Measurements from ENCODE around the gene USP11. TPM values are rescaled to one million over a fixed set of nuclear protein-coding genes. Genes with fewer than 3 reads are reported as not detected.

The USP11 gene
- total and polyA plus RNA-seq, 2 of the 8 experiments (the other 6 are each of a cell fraction or from before 2014, with no cell fraction given) = 40.9 to 84.0 TPM

DNA sequence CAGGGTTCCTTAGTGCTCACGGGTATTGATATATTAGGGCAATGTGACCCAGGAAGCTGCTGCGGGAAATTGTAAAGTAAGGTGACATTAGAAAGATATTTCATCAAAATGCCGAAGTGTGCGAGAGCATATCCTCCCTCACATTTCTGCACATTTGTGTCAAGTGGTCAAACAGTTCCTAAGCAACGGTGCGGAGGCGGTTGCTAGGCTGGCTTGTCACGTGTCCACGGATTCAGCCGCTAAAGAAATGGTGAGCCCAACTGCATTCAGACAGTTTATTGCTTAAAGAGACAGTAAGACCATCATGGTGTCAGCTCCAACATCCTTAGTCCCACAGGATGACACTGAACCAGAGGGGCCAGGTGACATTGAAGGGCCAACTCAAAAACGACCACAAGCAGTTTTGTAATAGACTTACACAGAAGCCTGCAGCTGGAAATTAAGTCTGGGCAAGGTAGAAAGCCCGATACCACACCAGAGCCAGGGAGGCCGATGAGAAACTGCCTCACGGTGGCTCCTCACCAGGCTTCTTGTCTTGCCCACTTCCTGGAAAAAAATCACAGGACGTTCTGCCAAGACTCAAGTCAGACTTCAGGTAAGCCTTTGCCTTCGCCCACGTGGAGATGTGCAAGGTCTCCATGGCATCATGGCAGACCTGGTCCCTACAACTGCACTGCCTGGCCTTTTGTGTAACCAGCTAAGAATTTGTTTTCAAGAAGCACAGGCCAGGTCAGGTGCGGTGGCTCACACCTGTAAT is 50.4 kb downstream of the USP11 start:
- H3K36me3 ChIP-seq (ENCODE audit: control insufficient read depth in 2 of 4, insufficient read depth in 4 of 4, low read length in 3 of 4) = no peaks in the 10 kb centered on the region
- no peak for TF ChIP-seq POLR2A (IDR thresholded peaks at IDR 0.05; ENCODE audit: control extremely low read depth in 1 of 2, low read depth in 2 of 2, low read length in 2 of 2)
- no peak for TF ChIP-seq FOSL1 (IDR thresholded peaks at IDR 0.05; ENCODE audit: insufficient read depth, low read depth, low read length)
- TF ChIP-seq NRF1 (IDR thresholded peaks at IDR 0.05; ENCODE audit: low read depth, low read length) = no peak
- TF ChIP-seq MAFK (IDR thresholded peaks at IDR 0.05; ENCODE audit: low read depth, low read length) = no peak
- no peak for TF ChIP-seq NANOG (IDR thresholded peaks at IDR 0.05; ENCODE audit: insufficient read depth, low read depth, low read length, poor library complexity, severe bottlenecking)
- TF ChIP-seq JUN (IDR thresholded peaks at IDR 0.05; ENCODE audit: low read depth, low read length) = no peak
- TF ChIP-seq TCF12 (IDR thresholded peaks at IDR 0.05; ENCODE audit: low read depth, low read length) = no peak
- no peak for TF ChIP-seq RAD21 (IDR thresholded peaks at IDR 0.05 in 1 of 2, conservative IDR thresholded peaks at IDR 0.05 in 1 of 2; ENCODE audit: low read depth in 2 of 2, low read length in 2 of 2)
- no peak for TF ChIP-seq SP1 (IDR thresholded peaks at IDR 0.05; ENCODE audit: low read depth, low read length)

More for the DNA sequence above, 50.4 kb downstream of the USP11 start:
- no peaks in the 10 kb centered on the region for H4K20me1 ChIP-seq (replicated peaks in 1 of 2; ENCODE audit: control insufficient read depth in 1 of 2, insufficient read depth in 2 of 2, low read length in 2 of 2)
- no peak for DNase-seq (ENCODE audit: low read depth in 1 of 2, low spot score in 2 of 2)
- no peak overlapping the region for H2AK5ac ChIP-seq (ENCODE audit: low read depth, low read length)
- H4K91ac ChIP-seq (replicated peaks; ENCODE audit: insufficient read length, low read length) = no peak overlapping the region
- no peak overlapping the region for H3K4me2 ChIP-seq (ENCODE audit: insufficient read depth in 1 of 2, low read depth in 2 of 2, low read length in 2 of 2)
- no peak overlapping the region for H2BK12ac ChIP-seq (ENCODE audit: low read depth, low read length)
- no peaks in the 10 kb centered on the region for H3K4me1 ChIP-seq (replicated peaks in 1 of 4; ENCODE audit: control insufficient read depth in 3 of 4, insufficient read depth in 4 of 4, low read length in 3 of 4)
- H3K79me2 ChIP-seq (ENCODE audit: control insufficient read depth in 1 of 2, insufficient read depth in 2 of 2, low read length in 2 of 2) = no peaks in the 10 kb centered on the region
- H3K4ac ChIP-seq (replicated peaks; ENCODE audit: insufficient read length, low read depth, low read length) = no peak overlapping the region
- no peaks in the 10 kb centered on the region for H3K23me2 ChIP-seq (ENCODE audit: low read depth, low read length)
- H3K9ac ChIP-seq (replicated peaks in 1 of 4; ENCODE audit: extremely low read depth in 1 of 4, low read depth in 3 of 4, low read length in 3 of 4) = no peak overlapping the region
- no peak overlapping the region for H2BK120ac ChIP-seq (replicated peaks; ENCODE audit: low read depth, low read length)
- no peaks in the 10 kb centered on the region for H3K27me3 ChIP-seq (replicated peaks in 1 of 4; ENCODE audit: control insufficient read depth in 3 of 4, extremely low read depth in 1 of 4, insufficient read depth in 3 of 4, low read length in 3 of 4)
- no peak overlapping the region for H2BK5ac ChIP-seq (ENCODE audit: low read depth, low read length)
- POLR2A ChIA-PET (ENCODE audit: partially characterized antibody) = no interaction called here
- no peak overlapping the region for H4K5ac ChIP-seq (ENCODE audit: insufficient read length, low read depth, low read length)
- FAIRE-seq = no peak
- no peak overlapping the region for H3K4me3 ChIP-seq (ENCODE audit: extremely low read depth in 1 of 4, insufficient read depth in 2 of 4, low read depth in 3 of 4, low read length in 4 of 4)
- H2BK20ac ChIP-seq (ENCODE audit: low read length) = no peak overlapping the region
- H3K56ac ChIP-seq (replicated peaks; ENCODE audit: insufficient read length, low read depth, low read length) = no peak overlapping the region
- no peak overlapping the region for H4K8ac ChIP-seq (ENCODE audit: extremely low read depth, insufficient read depth, low read length)
- H3K14ac ChIP-seq (ENCODE audit: insufficient read length) = no peak overlapping the region
- H3K18ac ChIP-seq (ENCODE audit: extremely low read depth, low read length) = no peak overlapping the region
- no peak overlapping the region for H2AFZ ChIP-seq (ENCODE audit: low read length)
- H3K27ac ChIP-seq (ENCODE audit: low read depth, low read length) = no peak overlapping the region
- no peaks in the 10 kb centered on the region for H3K79me1 ChIP-seq (ENCODE audit: low read depth, low read length)
- CTCF ChIA-PET (ENCODE audit: partially characterized antibody) = interaction anchor here (0.7 to 4.3 kb wide), 6 partner anchors 11 to 38 kb away, joined by 3 to 21 read pairs (median 4); no protein-coding TSS in a partner anchor
- WGBS, 2 experiments (ENCODE audit: extremely low coverage in 1 of 2, insufficient coverage in 1 of 2, insufficient read length in 1 of 2, insufficient replicate concordance in 2 of 2, low coverage in 1 of 2, low lambda C conversion rate in 2 of 2, missing lambda C conversion rate in 1 of 2) = 87% methylated on average over 15 of the region's 18 CpGs; no CpG with 5 or more reads in 1 of the 2 experiments
- no peaks in the 10 kb centered on the region for H3K9me3 ChIP-seq (ENCODE audit: insufficient read depth in 2 of 2, low read depth in 1 of 2, low read length in 1 of 2)
- H3K23ac ChIP-seq (ENCODE audit: insufficient read length) = no peak overlapping the region
- H2BK15ac ChIP-seq (ENCODE audit: low read length) = no peak overlapping the region

Data from H1 (cell line).